ENCODE data around the gene TGFBR2.

- TF ChIP-seq CTCF (conservative IDR thresholded peaks at IDR 0.05; ENCODE audit: low read depth, low read length) (no peak), EZH2 (IDR thresholded peaks at IDR 0.05; ENCODE audit: borderline replicate concordance, low read depth, low read length, poor library complexity, severe bottlenecking) (no peak)
These were observed 72.6 kb downstream of the TGFBR2 start for GRCh38 chr3:30679045-30679444.
